Lower leg skin (tissue), 4 donors: ENCODE results near the gene SLC7A10. TPM values are rescaled to one million over a fixed set of nuclear protein-coding genes. Genes with fewer than 3 reads are reported as not detected.

Experiments
- DNase-seq, 2 donors: peaks; one replicate each; pipeline ENCODE4 v3.0.0-alpha.2; 2019; ENCODE audit warnings: low spot score in 2 of 2
- H3K4me3 ChIP-seq: fragments of 200-600 bp; sonication (generic); 2 replicates; pipeline ENCODE4 v1.5.1; 2017; ENCODE audit warnings: mild to moderate bottlenecking, low read depth; ENCODE audit not compliant: poor library complexity, severe bottlenecking
- POLR2A ChIP-seq, 2 donors: fragments of 450-650 bp; IDR thresholded peaks; one replicate each; pipeline ENCODE4 v1.6.1; 2016 to 2017; ENCODE audit warnings: antibody characterized with exemption in 2 of 2, mild to moderate bottlenecking in 1 of 2, moderate library complexity in 1 of 2
- WGBS, 2 donors: methylation state at CpG; one replicate each; pipeline ENCODE4 v1.1.5; 2018; 5-methylcytosine and 5-hydroxymethylcytosine counted together
- intact Hi-C: fragments of 100-400 bp; cut with DNase I; formaldehyde crosslinking; loops from one replicate; pipeline ENCODE4 v1.15.0; 2023; ENCODE audit warnings: low total_unique reads
- total RNA-seq, 4 donors: library from RNA; depleted of rRNA; stranded (reverse); fragments of >200 nt; gene quantifications; one replicate each; pipeline ENCODE4 v1.1.0, GENCODE V29; 2016
- TF ChIP-seq, protein P1 (sequence below), 3 donors: fragments of 450-650 bp; IDR thresholded peaks; one replicate each; pipeline ENCODE4 v1.5.1; 2016; ENCODE audit warnings: antibody characterized with exemption in 3 of 3, mild to moderate bottlenecking in 3 of 3, moderate library complexity in 2 of 3

Gene SLC7A10
- total RNA-seq, 4 donors from 2014 or later, result 0.62 TPM; not detected in 3

DNA sequence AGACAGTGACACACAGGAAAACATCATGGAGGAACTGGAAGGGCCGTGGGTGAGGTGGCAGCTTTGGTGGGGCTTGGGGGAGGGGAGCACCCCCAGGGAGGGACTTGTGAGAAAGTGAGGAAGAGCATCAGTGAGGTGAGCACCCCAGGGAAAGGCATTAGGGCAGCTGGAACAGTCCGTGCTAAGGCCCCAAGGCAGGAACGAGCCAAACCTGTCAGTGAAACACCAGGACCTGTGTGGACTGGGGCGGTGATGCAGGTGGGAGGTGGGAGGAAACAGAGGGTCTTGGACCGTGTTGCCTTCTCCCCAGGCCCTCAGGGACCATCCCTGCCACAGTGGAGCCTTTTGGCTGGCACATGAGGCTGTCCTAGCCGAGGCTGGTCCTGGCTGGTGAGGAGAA, 17.3 kb upstream of the SLC7A10 start:
- intact Hi-C loops, result no loop called here

GRCh38 chr19:33242131-33242530, 16.5 kb upstream of the SLC7A10 start:
- TF ChIP-seq, protein P1, sequence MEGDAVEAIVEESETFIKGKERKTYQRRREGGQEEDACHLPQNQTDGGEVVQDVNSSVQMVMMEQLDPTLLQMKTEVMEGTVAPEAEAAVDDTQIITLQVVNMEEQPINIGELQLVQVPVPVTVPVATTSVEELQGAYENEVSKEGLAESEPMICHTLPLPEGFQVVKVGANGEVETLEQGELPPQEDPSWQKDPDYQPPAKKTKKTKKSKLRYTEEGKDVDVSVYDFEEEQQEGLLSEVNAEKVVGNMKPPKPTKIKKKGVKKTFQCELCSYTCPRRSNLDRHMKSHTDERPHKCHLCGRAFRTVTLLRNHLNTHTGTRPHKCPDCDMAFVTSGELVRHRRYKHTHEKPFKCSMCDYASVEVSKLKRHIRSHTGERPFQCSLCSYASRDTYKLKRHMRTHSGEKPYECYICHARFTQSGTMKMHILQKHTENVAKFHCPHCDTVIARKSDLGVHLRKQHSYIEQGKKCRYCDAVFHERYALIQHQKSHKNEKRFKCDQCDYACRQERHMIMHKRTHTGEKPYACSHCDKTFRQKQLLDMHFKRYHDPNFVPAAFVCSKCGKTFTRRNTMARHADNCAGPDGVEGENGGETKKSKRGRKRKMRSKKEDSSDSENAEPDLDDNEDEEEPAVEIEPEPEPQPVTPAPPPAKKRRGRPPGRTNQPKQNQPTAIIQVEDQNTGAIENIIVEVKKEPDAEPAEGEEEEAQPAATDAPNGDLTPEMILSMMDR (IDR thresholded peaks at IDR 0.05), result no peak
- no peak for TF ChIP-seq POLR2A (IDR thresholded peaks at IDR 0.05)
- intact Hi-C loops, result no loop called here
- WGBS, 2 donors, result 70 to 78% methylated on average over 5 to 10 of the region's 10 CpGs
- no peak overlapping the region for H3K4me3 ChIP-seq
- no peak for DNase-seq

More for the DNA sequence above, 17.3 kb upstream of the SLC7A10 start:
- H3K4me3 ChIP-seq, result no peak overlapping the region
- DNase-seq, result no peak
- TF ChIP-seq, protein P1 (IDR thresholded peaks at IDR 0.05), result no peak
- no peak for TF ChIP-seq POLR2A (IDR thresholded peaks at IDR 0.05)
- WGBS, 2 donors, result 68 to 70% methylated on average over 6 of the region's 6 CpGs

GRCh38 chr19:33241530-33242101, 16.0 kb upstream of the SLC7A10 start:
- intact Hi-C loops, result loop anchor here (2.0 kb wide), 1 partner anchor 165 kb away; no protein-coding TSS in a partner anchor
- DNase-seq, result no peak
- no peak for TF ChIP-seq POLR2A (IDR thresholded peaks at IDR 0.05)
- TF ChIP-seq, protein P1 (IDR thresholded peaks at IDR 0.05), result peak in 1 of 3 donors; percentile 61
- no peak overlapping the region for H3K4me3 ChIP-seq
- WGBS, 2 donors, result 4 to 10% methylated on average over 10 of the region's 22 CpGs

DNA sequence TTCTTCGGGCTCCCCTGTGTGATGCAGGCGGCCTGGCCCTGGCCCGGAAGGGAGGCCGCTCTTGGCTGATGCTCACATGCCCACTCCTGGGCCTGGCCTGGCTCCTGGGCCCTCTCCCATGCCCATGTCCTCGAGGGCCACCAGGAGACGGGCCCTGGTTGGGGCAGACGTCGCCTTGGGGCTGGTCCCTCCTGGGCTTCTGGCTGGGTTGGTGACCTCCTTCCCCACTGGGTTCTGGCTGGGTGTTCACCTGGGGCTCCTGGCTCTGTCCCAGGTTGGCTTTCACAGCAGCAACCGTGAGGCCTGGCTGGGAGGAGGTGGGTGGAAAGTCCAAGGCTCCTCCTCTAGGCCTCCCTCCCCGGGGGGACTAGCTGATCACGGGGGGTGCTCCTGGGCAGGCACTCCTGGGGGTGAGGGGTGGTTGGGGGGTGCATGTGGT, 15.5 kb upstream of the SLC7A10 start:
- no peak overlapping the region for H3K4me3 ChIP-seq
- WGBS, 2 donors, result 68 to 80% methylated on average over 4 to 11 of the region's 11 CpGs
- TF ChIP-seq, protein P1 (IDR thresholded peaks at IDR 0.05), result no peak
- TF ChIP-seq POLR2A (IDR thresholded peaks at IDR 0.05), result no peak
- intact Hi-C loops, result loop anchor here (2.0 kb wide), 1 partner anchor 166 kb away; no protein-coding TSS in a partner anchor
- DNase-seq, result no peak

- intact Hi-C loops, result loop anchor here (2.0 kb wide), 1 partner anchor 167 kb away; no protein-coding TSS in a partner anchor
- no peak overlapping the region for H3K4me3 ChIP-seq
- WGBS, 2 donors, result 92 to 97% methylated on average over 4 to 5 of the region's 8 CpGs
- TF ChIP-seq POLR2A (IDR thresholded peaks at IDR 0.05), result no peak
- TF ChIP-seq, protein P1 (IDR thresholded peaks at IDR 0.05), result no peak
- DNase-seq, result no peak
Observed at GRCh38 chr19:33240181-33240771, 14.6 kb upstream of the SLC7A10 start.
